ENCODE results near the gene MRPL38.

DNA sequence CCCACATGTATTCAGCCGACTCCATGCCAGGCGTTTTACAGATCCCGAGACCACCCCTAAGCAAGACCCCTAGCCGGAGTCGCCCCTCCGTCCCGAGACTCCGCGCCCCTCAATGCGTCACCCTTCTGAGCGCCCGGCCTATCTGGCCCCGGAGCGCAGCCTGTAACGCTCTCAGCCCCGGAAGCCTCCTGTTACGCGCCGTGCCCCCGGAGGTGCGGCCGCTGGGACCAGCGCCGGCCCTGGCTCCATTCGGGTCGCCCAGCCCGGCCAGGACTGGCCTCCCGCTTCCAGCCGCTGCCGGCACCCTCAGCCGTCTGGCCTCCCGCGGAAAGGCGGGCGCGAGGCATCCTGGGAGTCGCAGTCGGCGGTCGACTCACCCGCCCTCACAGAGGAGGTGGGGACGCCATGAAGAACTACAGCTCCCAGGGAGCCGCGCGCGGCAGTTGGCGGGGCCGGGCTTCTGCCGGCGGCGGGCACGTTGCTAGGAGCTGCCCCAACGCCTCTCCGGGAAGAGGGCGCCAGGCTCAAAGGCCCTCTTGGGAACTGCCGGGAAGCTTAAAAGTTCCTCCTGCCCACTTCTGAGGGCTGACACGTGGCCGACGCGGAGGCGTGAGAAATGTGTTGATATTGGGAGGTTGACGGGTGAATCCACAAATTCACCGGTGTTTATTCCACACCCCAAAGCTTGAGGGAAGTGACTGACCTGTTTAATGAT lies 36.2 kb upstream of the MRPL38 start, which contains the start of gene FBF1:
- TF ChIP-seq RAD21 (IDR thresholded peaks at IDR 0.05; ENCODE audit: low read depth) (no peak), CEBPB (IDR thresholded peaks at IDR 0.05) (peak; percentile 31; the same call in 1 of the 2 replicates), TEAD4 (IDR thresholded peaks at IDR 0.05) (peak; percentile 72), EP300 (IDR thresholded peaks at IDR 0.05; ENCODE audit: borderline replicate concordance) (peak; percentile 46; the same call in 1 of the 2 replicates), EGR1 (IDR thresholded peaks at IDR 0.05) (peak; percentile 53; the same call in 1 of the 2 replicates), TAF1 (IDR thresholded peaks at IDR 0.05; ENCODE audit: low read depth) (peak; percentile 96), YY1 (IDR thresholded peaks at IDR 0.05; ENCODE audit: low read depth) (peak; percentile 82), ZBTB7A (IDR thresholded peaks at IDR 0.05; ENCODE audit: low read depth) (peak; percentile 96)
- TF ChIP-seq, protein P1, sequence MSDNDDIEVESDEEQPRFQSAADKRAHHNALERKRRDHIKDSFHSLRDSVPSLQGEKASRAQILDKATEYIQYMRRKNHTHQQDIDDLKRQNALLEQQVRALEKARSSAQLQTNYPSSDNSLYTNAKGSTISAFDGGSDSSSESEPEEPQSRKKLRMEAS (IDR thresholded peaks at IDR 0.05): peak; percentile 98
- TF ChIP-seq, protein P2, sequence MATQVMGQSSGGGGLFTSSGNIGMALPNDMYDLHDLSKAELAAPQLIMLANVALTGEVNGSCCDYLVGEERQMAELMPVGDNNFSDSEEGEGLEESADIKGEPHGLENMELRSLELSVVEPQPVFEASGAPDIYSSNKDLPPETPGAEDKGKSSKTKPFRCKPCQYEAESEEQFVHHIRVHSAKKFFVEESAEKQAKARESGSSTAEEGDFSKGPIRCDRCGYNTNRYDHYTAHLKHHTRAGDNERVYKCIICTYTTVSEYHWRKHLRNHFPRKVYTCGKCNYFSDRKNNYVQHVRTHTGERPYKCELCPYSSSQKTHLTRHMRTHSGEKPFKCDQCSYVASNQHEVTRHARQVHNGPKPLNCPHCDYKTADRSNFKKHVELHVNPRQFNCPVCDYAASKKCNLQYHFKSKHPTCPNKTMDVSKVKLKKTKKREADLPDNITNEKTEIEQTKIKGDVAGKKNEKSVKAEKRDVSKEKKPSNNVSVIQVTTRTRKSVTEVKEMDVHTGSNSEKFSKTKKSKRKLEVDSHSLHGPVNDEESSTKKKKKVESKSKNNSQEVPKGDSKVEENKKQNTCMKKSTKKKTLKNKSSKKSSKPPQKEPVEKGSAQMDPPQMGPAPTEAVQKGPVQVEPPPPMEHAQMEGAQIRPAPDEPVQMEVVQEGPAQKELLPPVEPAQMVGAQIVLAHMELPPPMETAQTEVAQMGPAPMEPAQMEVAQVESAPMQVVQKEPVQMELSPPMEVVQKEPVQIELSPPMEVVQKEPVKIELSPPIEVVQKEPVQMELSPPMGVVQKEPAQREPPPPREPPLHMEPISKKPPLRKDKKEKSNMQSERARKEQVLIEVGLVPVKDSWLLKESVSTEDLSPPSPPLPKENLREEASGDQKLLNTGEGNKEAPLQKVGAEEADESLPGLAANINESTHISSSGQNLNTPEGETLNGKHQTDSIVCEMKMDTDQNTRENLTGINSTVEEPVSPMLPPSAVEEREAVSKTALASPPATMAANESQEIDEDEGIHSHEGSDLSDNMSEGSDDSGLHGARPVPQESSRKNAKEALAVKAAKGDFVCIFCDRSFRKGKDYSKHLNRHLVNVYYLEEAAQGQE (IDR thresholded peaks at IDR 0.05; ENCODE audit: low read depth): 0 out of 2 replicates have a peak, but pooled peaks have one; percentile 19
